Loucy (cell line): Measurements from ENCODE around the gene MACROD2.

Experiments
- H2AFZ ChIP-seq: fragments of 200-600 bp; sonication (generic); 2 replicates; pipeline ENCODE4 v1.6.0; 2016; ENCODE audit warnings: antibody characterized with exemption, mild to moderate bottlenecking, low read length, moderate library complexity
- H3F3A ChIP-seq: fragments of 200-600 bp; 2 replicates; pipeline ENCODE4 v1.6.0; 2016; ENCODE audit warnings: antibody characterized with exemption, low read depth, mild to moderate bottlenecking
- H3K27me3 ChIP-seq: fragments of 200-600 bp; sonication (generic); 2 replicates; pipeline ENCODE4 v1.6.1; 2014; ENCODE audit warnings: low read length, mild to moderate bottlenecking; ENCODE audit not compliant: insufficient read depth, poor library complexity, severe bottlenecking
- H3K36me3 ChIP-seq: fragments of 200-600 bp; sonication (generic); 2 replicates; pipeline ENCODE4 v1.6.1; 2016; ENCODE audit warnings: low read length; ENCODE audit not compliant: insufficient read depth
- H3K4me1 ChIP-seq: fragments of 200-600 bp; sonication (generic); 2 replicates; pipeline ENCODE4 v1.5.1; 2014; ENCODE audit warnings: low read length, mild to moderate bottlenecking; ENCODE audit not compliant: insufficient read depth, poor library complexity, severe bottlenecking
- H3K4me2 ChIP-seq: fragments of 200-600 bp; sonication (generic); 2 replicates; pipeline ENCODE4 v1.6.0; 2014; ENCODE audit warnings: antibody characterized with exemption, low read length, low read depth, mild to moderate bottlenecking; ENCODE audit not compliant: poor library complexity, severe bottlenecking
- H3K4me3 ChIP-seq: fragments of 200-600 bp; sonication (generic); 2 replicates; pipeline ENCODE4 v1.5.1; 2014; ENCODE audit warnings: low read length, mild to moderate bottlenecking, mixed read lengths; ENCODE audit not compliant: poor library complexity, severe bottlenecking
- H3K79me2 ChIP-seq: fragments of 200-600 bp; sonication (generic); 2 replicates; pipeline ENCODE4 v1.6.1; 2014; ENCODE audit warnings: low read length; ENCODE audit not compliant: insufficient read depth
- H3K9ac ChIP-seq: fragments of 200-600 bp; sonication (generic); 2 replicates; pipeline ENCODE4 v1.6.0; 2014; ENCODE audit warnings: mild to moderate bottlenecking, low read depth, low read length, moderate library complexity; ENCODE audit not compliant: poor library complexity, severe bottlenecking
- H3K9me2 ChIP-seq: fragments of 200-600 bp; sonication (generic); replicated peaks from 2 replicates; pipeline ENCODE4 v1.6.1; 2016; ENCODE audit warnings: low read depth, low read length, mixed read lengths
- H3K9me3 ChIP-seq: fragments of 200-600 bp; sonication (generic); 2 replicates; pipeline ENCODE4 v1.6.1; 2014; ENCODE audit warnings: mild to moderate bottlenecking, antibody characterized with exemption, low read length, low read depth; ENCODE audit not compliant: insufficient read depth
- H4K20me1 ChIP-seq: fragments of 200-600 bp; sonication (generic); 2 replicates; pipeline ENCODE4 v1.6.0; 2014; ENCODE audit warnings: antibody characterized with exemption, low read length, mild to moderate bottlenecking; ENCODE audit not compliant: insufficient read depth, poor library complexity, severe bottlenecking
- CTCF ChIP-seq: fragments of 200-600 bp; sonication (generic); conservative IDR thresholded peaks from 2 replicates; pipeline ENCODE4 v1.5.1; 2014; ENCODE audit warnings: mild to moderate bottlenecking, antibody characterized with exemption, low read length
- EZH2phosphoT487 ChIP-seq: fragments of 200-600 bp; IDR thresholded peaks from 2 replicates; pipeline ENCODE4 v1.6.1; 2018; ENCODE audit warnings: antibody characterized with exemption, mild to moderate bottlenecking, moderate library complexity, borderline replicate concordance

MACROD2 gene

GRCh38 chr20:15951658-15952057 lies 1956.3 kb downstream of the MACROD2 start:
- H3K9ac ChIP-seq, result no peak overlapping the region
- no peaks in the 10 kb centered on the region for H4K20me1 ChIP-seq
- H3K4me1 ChIP-seq, result no peaks in the 10 kb centered on the region
- H3K4me2 ChIP-seq, result no peak overlapping the region
- H3K79me2 ChIP-seq, result no peaks in the 10 kb centered on the region
- H3K9me3 ChIP-seq, result no peaks in the 10 kb centered on the region
- TF ChIP-seq EZH2phosphoT487 (no peak), CTCF (no peak)
- no peaks in the 10 kb centered on the region for H3K9me2 ChIP-seq
- H3K36me3 ChIP-seq, result no peaks in the 10 kb centered on the region
- H3K27me3 ChIP-seq, result no peaks in the 10 kb centered on the region
- H3K4me3 ChIP-seq, result no peak overlapping the region
- no peak overlapping the region for H2AFZ ChIP-seq
- H3F3A ChIP-seq, result no peaks in the 10 kb centered on the region

- Histone ChIP-seq H3K36me3 (no peaks in the 10 kb centered on the region), H3K79me2 (no peaks in the 10 kb centered on the region), H3K27me3 (no peaks in the 10 kb centered on the region), H3K9me3 (no peaks in the 10 kb centered on the region), H3K9me2 (no peaks in the 10 kb centered on the region), H3K9ac (no peak overlapping the region), H2AFZ (no peak overlapping the region), H3K4me3 (no peak overlapping the region), H3K4me1 (no peaks in the 10 kb centered on the region), H3K4me2 (no peak overlapping the region), H3F3A (no peaks in the 10 kb centered on the region), H4K20me1 (no peaks in the 10 kb centered on the region)
- no peak for TF ChIP-seq EZH2phosphoT487
- no peak for TF ChIP-seq CTCF
These were observed 1962.8 kb downstream of the MACROD2 start for GRCh38 chr20:15958142-15958541.

- H3K79me2 ChIP-seq, result no peaks in the 10 kb centered on the region
- no peaks in the 10 kb centered on the region for H3K4me1 ChIP-seq
- no peaks in the 10 kb centered on the region for H3K36me3 ChIP-seq
- peaks cover 6% of the 10 kb centered on the region for H3K9me3 ChIP-seq
- H4K20me1 ChIP-seq, result no peaks in the 10 kb centered on the region
- H3F3A ChIP-seq, result no peaks in the 10 kb centered on the region
- H3K4me3 ChIP-seq, result no peak overlapping the region
- H3K27me3 ChIP-seq, result no peaks in the 10 kb centered on the region
- TF ChIP-seq CTCF (no peak), EZH2phosphoT487 (no peak)
- no peak overlapping the region for H3K9ac ChIP-seq
- no peaks in the 10 kb centered on the region for H3K9me2 ChIP-seq
- H2AFZ ChIP-seq, result no peak overlapping the region
- H3K4me2 ChIP-seq, result no peak overlapping the region
These were observed 1969.8 kb downstream of the MACROD2 start for GRCh38 chr20:15965165-15965564.
